Activated naive CD8-positive, alpha-beta T cell treated with anti-CD3 and anti-CD28 coated beads, Interleukin-2, amount 10 ng/mL, durations not matched to agents 7 days and 5 days (primary cell): ENCODE results near the gene TWF2. TPM values are rescaled to one million over a fixed set of nuclear protein-coding genes. Genes with fewer than 3 reads are reported as not detected.
"Not testable (repeated sequence)": the region's sequence is repeated elsewhere in the genome, so short reads cannot be mapped to it uniquely, and the experiment has no call there.

ENCODE experiments used
- ATAC-seq: fragments of 150-1000 bp; cut with Tn5 transposase; one replicate; pipeline ENCODE4 v1.10.0; 2021; ENCODE audit warnings: low read depth, moderate library complexity
- POLR2A ChIA-PET: fragments of 350-600 bp; sonication (Branson Sonifier 250); formaldehyde crosslinking; loops from one replicate; lab custom pipeline; 2021; ENCODE audit warnings: antibody characterized with exemption; lab: Charles Lee
- DNase-seq: peaks from one replicate; pipeline ENCODE4 v3.0.0; 2021
- H3K27ac Mint-ChIP-seq: one replicate; pipeline ENCODE4 v1.8.0; 2022; ENCODE audit warnings: mild to moderate bottlenecking, mixed read lengths
- H3K27me3 Mint-ChIP-seq: one replicate; pipeline ENCODE4 v1.8.0; 2022; ENCODE audit warnings: mild to moderate bottlenecking, moderate library complexity, mixed read lengths
- H3K36me3 Mint-ChIP-seq: one replicate; pipeline ENCODE4 v1.8.0; 2021; ENCODE audit warnings: mild to moderate bottlenecking, mixed read lengths
- H3K4me1 Mint-ChIP-seq: one replicate; pipeline ENCODE4 v1.8.0; 2021; ENCODE audit warnings: mixed read lengths
- H3K4me3 Mint-ChIP-seq: one replicate; pipeline ENCODE4 v1.8.0; 2022; ENCODE audit warnings: mild to moderate bottlenecking, moderate library complexity, mixed read lengths
- H3K9me3 Mint-ChIP-seq: one replicate; pipeline ENCODE4 v1.8.0; 2021; ENCODE audit warnings: mixed read lengths
- total RNA-seq, 2 experiments: library from RNA; stranded (reverse); gene quantifications; one replicate each; pipeline ENCODE4 v1.2.3, GENCODE V29; 2021

TWF2 gene
- total RNA-seq, 2 experiments from 2014 or later, result 118 to 122 TPM

GRCh38 chr3:52274781-52275180, 35.8 kb upstream of the TWF2 start:
- DNase-seq, result peak; percentile 28
- not testable (repeated sequence) for H3K9me3 Mint-ChIP-seq, H3K27me3 Mint-ChIP-seq, ATAC-seq
- Mint-ChIP-seq H3K27ac (peak overlapping the region; percentile 97), H3K36me3 (peaks cover 52% of the 10 kb centered on the region), H3K4me3 (peak overlapping the region; percentile 98), H3K4me1 (peaks cover 54% of the 10 kb centered on the region)
- POLR2A ChIA-PET, result interaction anchor here (25.1 kb wide), 1 partner anchor 29 kb away, joined by 1053 read pairs; the partner anchor contains the start of genes PPM1M and TWF2

- peak; percentile 43 for ATAC-seq
Observed at GRCh38 chr3:52272831-52273230, 33.9 kb upstream of the TWF2 start.

GRCh38 chr3:52272172-52272571, 33.2 kb upstream of the TWF2 start:
- not testable (repeated sequence) for ATAC-seq, H3K27me3 Mint-ChIP-seq, H3K9me3 Mint-ChIP-seq
- POLR2A ChIA-PET, result interaction anchor here (0.7 to 25.1 kb wide), 5 partner anchors 10 to 1935 kb away, joined by 4 to 1053 read pairs (median 7); partner anchors contain the start of genes GLYCTK, PPM1M, TLR9 and TWF2
- peak overlapping the region; percentile 86 for H3K27ac Mint-ChIP-seq
- H3K4me1 Mint-ChIP-seq, result peaks cover 60% of the 10 kb centered on the region
- peak overlapping the region; percentile 79 for H3K4me3 Mint-ChIP-seq
- DNase-seq, result peak; percentile 26
- peaks cover 53% of the 10 kb centered on the region for H3K36me3 Mint-ChIP-seq

More at GRCh38 chr3:52272831-52273230, 33.9 kb upstream of the TWF2 start:
- Mint-ChIP-seq H3K4me1 (peaks cover 55% of the 10 kb centered on the region), H3K9me3 (no peaks in the 10 kb centered on the region), H3K27me3 (no peaks in the 10 kb centered on the region), H3K36me3 (peaks cover 52% of the 10 kb centered on the region), H3K4me3 (peak overlapping the region; percentile 98), H3K27ac (peak overlapping the region; percentile 97)
- peak; percentile 30 for DNase-seq
- POLR2A ChIA-PET, result interaction anchor here (0.8 to 25.1 kb wide), 4 partner anchors 9 to 47 kb away, joined by 4 to 1053 read pairs (median 9); partner anchors contain the start of genes GLYCTK, PPM1M, TLR9 and TWF2

GRCh38 chr3:52270252-52270754, 31.3 kb upstream of the TWF2 start:
- H3K4me1 Mint-ChIP-seq, result peaks cover 60% of the 10 kb centered on the region
- H3K36me3 Mint-ChIP-seq, result peaks cover 53% of the 10 kb centered on the region
- H3K27me3 Mint-ChIP-seq, result no peaks in the 10 kb centered on the region
- ATAC-seq (no peak), DNase-seq (peak; percentile 29)
- POLR2A ChIA-PET, result interaction anchor here (2.6 to 25.1 kb wide), 3 partner anchors 8 to 25 kb away, joined by 11 to 1053 read pairs (median 24); partner anchors contain the start of genes PPM1M, TWF2 and WDR82
- peak overlapping the region; percentile 79 for H3K4me3 Mint-ChIP-seq
- H3K27ac Mint-ChIP-seq, result peak overlapping the region; percentile 86
- H3K9me3 Mint-ChIP-seq, result no peaks in the 10 kb centered on the region

GRCh38 chr3:52269776-52270175, 30.8 kb upstream of the TWF2 start:
- POLR2A ChIA-PET, result interaction anchor here (4.0 to 25.1 kb wide), 2 partner anchors 8 to 24 kb away, joined by 24 to 1053 read pairs; partner anchors contain the start of genes PPM1M, TWF2 and WDR82
- Mint-ChIP-seq H3K4me3 (peak overlapping the region; percentile 79), H3K36me3 (peaks cover 51% of the 10 kb centered on the region), H3K4me1 (peaks cover 58% of the 10 kb centered on the region), H3K9me3 (no peaks in the 10 kb centered on the region), H3K27me3 (no peaks in the 10 kb centered on the region), H3K27ac (peak overlapping the region; percentile 86)
- no peak for DNase-seq
- ATAC-seq, result no peak

GRCh38 chr3:52268036-52268435, 29.1 kb upstream of the TWF2 start:
- DNase-seq, result peak; percentile 30
- POLR2A ChIA-PET, result interaction anchor here (4.0 to 25.1 kb wide), 2 partner anchors 10 to 22 kb away, joined by 24 to 1053 read pairs; partner anchors contain the start of genes PPM1M, TWF2 and WDR82
- peaks cover 55% of the 10 kb centered on the region for H3K4me1 Mint-ChIP-seq
- peak overlapping the region; percentile 39 for H3K27ac Mint-ChIP-seq
- no peak for ATAC-seq
- peak overlapping the region; percentile 26 for H3K4me3 Mint-ChIP-seq
- peaks cover 49% of the 10 kb centered on the region for H3K36me3 Mint-ChIP-seq
- H3K27me3 Mint-ChIP-seq, result no peaks in the 10 kb centered on the region
- no peaks in the 10 kb centered on the region for H3K9me3 Mint-ChIP-seq

- H3K36me3 Mint-ChIP-seq, result peaks cover 59% of the 10 kb centered on the region
- no peak overlapping the region for H3K27ac Mint-ChIP-seq
- H3K4me1 Mint-ChIP-seq, result peaks cover 52% of the 10 kb centered on the region
- POLR2A ChIA-PET, result interaction anchor here (25.1 kb wide), 1 partner anchor 20 kb away, joined by 1053 read pairs; the partner anchor contains the start of genes PPM1M and TWF2
- H3K4me3 Mint-ChIP-seq, result no peak overlapping the region
- ATAC-seq, result no peak
- no peaks in the 10 kb centered on the region for H3K9me3 Mint-ChIP-seq
- DNase-seq, result no peak
- H3K27me3 Mint-ChIP-seq, result no peaks in the 10 kb centered on the region
Observed at GRCh38 chr3:52265387-52265786, 26.4 kb upstream of the TWF2 start.

- Mint-ChIP-seq H3K4me3 (no peak overlapping the region), H3K36me3 (peaks cover 70% of the 10 kb centered on the region), H3K4me1 (peaks cover 56% of the 10 kb centered on the region), H3K27ac (peak overlapping the region; percentile 26), H3K9me3 (no peaks in the 10 kb centered on the region), H3K27me3 (no peaks in the 10 kb centered on the region)
- ATAC-seq (no peak), DNase-seq (no peak)
- POLR2A ChIA-PET, result no interaction called here
Observed at GRCh38 chr3:52262447-52262846, 23.5 kb upstream of the TWF2 start.

GRCh38 chr3:52259448-52259847, 20.5 kb upstream of the TWF2 start:
- H3K9me3 Mint-ChIP-seq, result no peaks in the 10 kb centered on the region
- no peak for ATAC-seq
- H3K36me3 Mint-ChIP-seq, result peaks cover 78% of the 10 kb centered on the region
- POLR2A ChIA-PET, result interaction anchor here (1.9 to 30.7 kb wide), 2 partner anchors 18 to 19 kb away, joined by 7 to 1053 read pairs; partner anchors contain the start of genes GLYCTK and WDR82
- DNase-seq, result no peak
- H3K27me3 Mint-ChIP-seq, result no peaks in the 10 kb centered on the region
- no peak overlapping the region for H3K4me3 Mint-ChIP-seq
- peaks cover 75% of the 10 kb centered on the region for H3K4me1 Mint-ChIP-seq
- H3K27ac Mint-ChIP-seq, result no peak overlapping the region

- ATAC-seq (no peak), DNase-seq (no peak)
- POLR2A ChIA-PET, result interaction anchor here (1.9 to 30.7 kb wide), 2 partner anchors 19 kb away, joined by 7 to 1053 read pairs; partner anchors contain the start of genes GLYCTK and WDR82
- peaks cover 75% of the 10 kb centered on the region for H3K4me1 Mint-ChIP-seq
- H3K36me3 Mint-ChIP-seq, result peaks cover 77% of the 10 kb centered on the region
- no peak overlapping the region for H3K4me3 Mint-ChIP-seq
- peak overlapping the region; percentile 2 for H3K27ac Mint-ChIP-seq
- no peaks in the 10 kb centered on the region for H3K9me3 Mint-ChIP-seq
- H3K27me3 Mint-ChIP-seq, result no peaks in the 10 kb centered on the region
Observed at GRCh38 chr3:52259035-52259434, 20.1 kb upstream of the TWF2 start.

- peak overlapping the region; percentile 50 for H3K27ac Mint-ChIP-seq
Observed at GRCh38 chr3:52257911-52258310, 19.0 kb upstream of the TWF2 start.

GRCh38 chr3:52256622-52257021, 17.7 kb upstream of the TWF2 start:
- POLR2A ChIA-PET, result interaction anchor here (0.7 to 30.7 kb wide), 4 partner anchors 12 to 28 kb away, joined by 3 to 1053 read pairs (median 104); partner anchors contain the start of genes GLYCTK, PPM1M, TWF2 and WDR82
- Mint-ChIP-seq H3K27ac (peak overlapping the region; percentile 78), H3K4me3 (no peak overlapping the region), H3K9me3 (no peaks in the 10 kb centered on the region), H3K4me1 (peaks cover 76% of the 10 kb centered on the region), H3K36me3 (peaks cover 72% of the 10 kb centered on the region), H3K27me3 (no peaks in the 10 kb centered on the region)
- ATAC-seq (no peak), DNase-seq (no peak)

More at GRCh38 chr3:52257911-52258310, 19.0 kb upstream of the TWF2 start:
- POLR2A ChIA-PET, result interaction anchor here (1.9 to 30.7 kb wide), 2 partner anchors 18 to 20 kb away, joined by 7 to 1053 read pairs; partner anchors contain the start of genes GLYCTK and WDR82
- DNase-seq (no peak), ATAC-seq (no peak)
- H3K27me3 Mint-ChIP-seq, result no peaks in the 10 kb centered on the region
- H3K4me3 Mint-ChIP-seq, result no peak overlapping the region
- H3K36me3 Mint-ChIP-seq, result peaks cover 71% of the 10 kb centered on the region
- no peaks in the 10 kb centered on the region for H3K9me3 Mint-ChIP-seq
- H3K4me1 Mint-ChIP-seq, result peaks cover 78% of the 10 kb centered on the region

GRCh38 chr3:52256159-52256558, 17.2 kb upstream of the TWF2 start:
- Mint-ChIP-seq H3K36me3 (peaks cover 69% of the 10 kb centered on the region), H3K9me3 (no peaks in the 10 kb centered on the region), H3K27ac (peak overlapping the region; percentile 99), H3K27me3 (no peaks in the 10 kb centered on the region), H3K4me3 (no peak overlapping the region), H3K4me1 (peaks cover 76% of the 10 kb centered on the region)
- ATAC-seq (no peak), DNase-seq (no peak)
- POLR2A ChIA-PET, result interaction anchor here (5.4 to 30.7 kb wide), 3 partner anchors 11 to 22 kb away, joined by 50 to 1053 read pairs (median 158); partner anchors contain the start of genes GLYCTK, PPM1M, TWF2 and WDR82
